Muscle of back (tissue), 11 donors: ENCODE data around the gene S100A3. TPM values are rescaled to one million over a fixed set of nuclear protein-coding genes. Genes with fewer than 3 reads are reported as not detected.
A peak's percentile ranks its signal among the peaks of the same experiment; 100 is the strongest.

ENCODE experiments used
- DNase-seq, 3 donors: peaks; one replicate each; pipeline versions ENCODE4 v3.0.0 to v3.0.0-alpha.2; 2013
- polyA plus RNA-seq, 10 donors: library from polyadenylated mRNA; unstranded; fragments of 120-200 nt; gene quantifications; one replicate each; pipeline ENCODE4 v1.2.1, GENCODE V29; 2013; ENCODE audit not compliant: insufficient read length in 10 of 10

S100A3 gene
- polyA plus RNA-seq, 10 donors: 0.35 to 1.2 (median 0.86) TPM; not detected in 2

GRCh38 chr1:153513023-153513422, 36.0 kb downstream of the S100A3 start:
- DNase-seq: no peak

DNA sequence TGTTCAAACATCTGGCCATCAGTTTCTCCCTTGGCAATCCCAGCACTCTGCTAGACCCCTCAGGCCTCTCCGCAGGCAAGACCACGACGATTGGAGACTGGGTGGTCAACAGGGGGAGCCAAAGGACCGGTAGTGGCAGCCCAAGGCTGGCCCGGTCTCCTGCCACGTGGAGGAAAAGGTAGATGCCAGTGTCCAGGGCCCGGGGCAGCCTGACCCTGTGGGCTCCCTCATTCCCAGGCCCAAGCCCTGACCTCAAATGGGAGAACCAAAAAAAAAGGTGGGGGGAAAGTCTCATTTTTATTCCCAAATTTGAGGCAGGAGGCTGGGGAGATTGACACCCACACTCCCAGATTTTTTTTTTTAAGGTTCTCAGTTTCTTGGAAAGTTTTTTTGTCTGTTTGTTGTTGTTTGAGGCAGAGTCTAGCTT, 38.1 kb downstream of the S100A3 start:
- peak; percentile 67 to 91 (median 85) for DNase-seq

DNA sequence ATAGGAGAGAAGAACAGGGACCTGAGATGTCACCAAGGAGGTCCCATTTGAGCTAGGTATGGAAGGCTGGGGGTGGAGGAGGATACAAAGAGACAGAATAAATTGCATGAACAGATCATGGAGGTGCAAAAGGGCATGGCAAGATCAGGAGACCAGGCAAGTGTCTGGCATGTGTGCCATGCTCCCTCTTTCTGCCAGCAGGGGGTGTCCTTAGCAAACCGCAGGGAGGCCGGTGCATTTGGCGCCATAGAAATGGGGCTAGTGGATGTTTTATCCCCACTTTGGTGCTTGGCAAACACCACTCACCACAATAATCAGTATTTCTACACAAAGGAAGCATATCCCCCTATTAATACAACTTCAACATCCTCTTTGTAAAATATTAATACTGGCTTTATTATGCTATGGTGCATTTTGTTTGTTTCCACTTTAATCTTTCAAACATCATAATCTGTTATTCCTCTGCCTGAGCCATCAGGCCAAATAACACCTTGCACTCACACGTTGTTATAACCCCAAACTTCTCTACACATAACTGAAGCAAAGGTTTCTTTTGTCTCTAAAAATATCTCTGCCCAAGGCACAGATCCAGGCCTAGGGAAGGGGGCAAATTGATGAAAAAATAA, 39.2 kb downstream of the S100A3 start:
- no peak for DNase-seq

DNA sequence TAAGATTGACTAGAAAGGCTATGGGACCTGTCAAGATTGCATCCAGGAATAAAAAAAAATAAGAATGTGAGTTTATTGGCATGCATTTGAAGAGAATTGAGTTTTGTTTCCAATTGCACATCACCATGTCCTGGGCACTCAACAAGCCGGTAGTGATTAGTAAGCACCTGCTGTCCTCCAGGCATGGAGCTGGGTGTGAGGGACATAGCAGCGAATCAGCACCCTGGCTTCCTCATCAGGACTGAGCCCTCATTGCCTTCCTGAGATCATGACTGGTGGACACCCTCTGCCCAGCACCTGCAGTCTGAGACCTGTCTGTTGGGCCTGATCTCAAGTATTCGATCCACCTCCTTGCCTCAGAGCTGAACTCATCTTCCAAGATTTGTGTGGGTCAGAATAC, 40.0 kb downstream of the S100A3 start:
- DNase-seq: no peak

- DNase-seq: no peak
Observed at GRCh38 chr1:153507926-153508583, 41.0 kb downstream of the S100A3 start.

GRCh38 chr1:153506831-153507413, 42.1 kb downstream of the S100A3 start:
- peak; percentile 92 to 94 (median 92) for DNase-seq

DNA sequence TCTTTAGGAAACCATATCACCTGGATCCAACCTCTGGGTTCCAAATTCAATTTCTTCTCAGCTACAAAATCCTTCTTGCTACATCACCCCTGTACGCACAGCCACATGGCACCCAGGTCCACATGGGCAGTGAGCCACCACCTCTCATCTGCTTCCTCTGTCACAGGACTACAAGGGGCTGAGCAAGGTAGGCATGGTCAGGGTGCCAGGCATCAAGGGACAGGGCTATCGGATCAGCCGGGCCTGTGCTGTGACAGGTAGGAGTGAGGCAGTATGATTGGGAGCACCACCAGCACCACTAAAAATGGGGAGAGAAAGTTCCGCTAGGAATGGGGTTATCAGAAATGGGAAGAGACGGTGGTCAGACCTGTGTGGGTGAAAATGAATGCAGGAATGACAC, 42.7 kb downstream of the S100A3 start:
- DNase-seq: no peak

DNA sequence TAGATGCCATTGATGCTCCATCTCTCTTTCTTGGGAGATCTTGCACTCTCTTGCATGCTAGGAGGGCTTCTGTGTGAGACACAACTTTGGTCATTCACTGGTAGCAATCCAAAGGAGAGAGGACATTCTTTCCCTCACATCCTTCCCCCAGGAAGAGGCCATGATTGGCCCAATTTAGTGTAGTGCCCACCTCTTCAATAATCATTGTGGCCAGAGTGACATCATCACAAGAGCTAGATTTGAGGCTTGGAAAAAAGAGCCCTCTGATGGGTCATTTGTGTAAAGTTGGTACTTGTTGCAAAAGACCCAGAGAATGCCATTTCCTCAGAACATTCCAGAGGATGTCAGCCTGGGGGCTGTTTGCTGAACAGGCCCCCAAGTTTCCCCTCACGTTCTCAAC, 43.5 kb downstream of the S100A3 start:
- DNase-seq: no peak

DNA sequence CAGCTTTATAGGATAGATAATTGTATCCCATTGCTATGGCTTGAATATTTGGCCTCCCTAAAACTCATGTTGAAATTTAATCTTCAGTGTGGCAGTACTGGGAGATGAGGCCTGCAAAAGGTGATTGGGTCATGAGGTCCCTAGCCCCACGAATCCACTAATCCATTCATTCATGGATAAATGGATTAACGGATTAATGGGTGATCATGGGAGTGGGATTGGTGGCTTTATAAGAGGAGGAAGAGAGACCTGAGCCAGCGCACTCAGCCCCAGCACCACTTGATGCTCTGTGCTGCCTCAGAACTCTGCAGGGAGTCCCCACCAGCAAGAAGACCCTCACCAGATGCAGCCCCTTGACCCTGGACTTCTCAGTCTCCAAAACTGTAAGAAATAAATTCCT, 45.3 kb downstream of the S100A3 start:
- DNase-seq: no peak

- no peak for DNase-seq
Observed at GRCh38 chr1:153498746-153499145, 50.3 kb downstream of the S100A3 start.

Other genes with a start within 250 kb of the S100A3 start
- under 1 TPM in 2 of 10 donors, not detected in 8; 0.25 to 0.26 TPM for gene PGLYRP3, start 236.3 kb downstream of the S100A3 start, polyA plus RNA-seq
- gene PGLYRP4, start 200.4 kb downstream of the S100A3 start, polyA plus RNA-seq: 1 to 10 TPM in 2 of 10 donors, not detected in 8; 1.1 to 1.7 TPM
- 10 to 100 TPM in 9 of 10 donors, 1 to 10 TPM in 1; 9.4 to 40.7 (median 25.4) TPM for gene S100A9, start 191.4 kb downstream of the S100A3 start, polyA plus RNA-seq
- 1 to 10 TPM in 6 of 10 donors, under 1 TPM in 3, not detected in 1; 0.26 to 4.9 (median 1.8) TPM for gene S100A12, start 173.6 kb downstream of the S100A3 start, polyA plus RNA-seq
- gene S100A8, start 158.2 kb downstream of the S100A3 start, polyA plus RNA-seq: 10 to 100 TPM in 8 of 10 donors, 1 to 10 TPM in 2; 4.7 to 37.0 (median 13.9) TPM
- gene S100A7A, start 132.7 kb downstream of the S100A3 start, polyA plus RNA-seq: not detected
- not detected for gene S100A7, start 88.6 kb downstream of the S100A3 start, polyA plus RNA-seq
- gene S100A6, start 13.3 kb downstream of the S100A3 start, polyA plus RNA-seq: 100 to 1,000 TPM; 159 to 322 (median 210) TPM
- under 1 TPM in 5 of 10 donors, not detected in 5; 0.23 to 0.65 (median 0.41) TPM for gene S100A5, start 8.3 kb downstream of the S100A3 start, polyA plus RNA-seq
- gene S100A4, start 3.5 kb downstream of the S100A3 start, polyA plus RNA-seq: 100 to 1,000 TPM; 162 to 254 (median 206) TPM
- gene S100A2, start 16.6 kb upstream of the S100A3 start, polyA plus RNA-seq: 10 to 100 TPM in 2 of 10 donors, 1 to 10 TPM in 6, under 1 TPM in 2; 0.35 to 11.4 (median 1.5) TPM
- gene S100A16, start 63.9 kb upstream of the S100A3 start, polyA plus RNA-seq: 10 to 100 TPM; 41.9 to 80.4 (median 56.6) TPM
- gene S100A14, start 67.1 kb upstream of the S100A3 start, polyA plus RNA-seq: 10 to 100 TPM in 2 of 10 donors, under 1 TPM in 6, not detected in 2; 0.22 to 51.2 (median 0.36) TPM
- gene S100A13, start 78.2 kb upstream of the S100A3 start, polyA plus RNA-seq: 10 to 100 TPM; 55.3 to 95.0 (median 78.7) TPM
- gene S100A1, start 79.2 kb upstream of the S100A3 start, polyA plus RNA-seq: 10 to 100 TPM in 5 of 10 donors, 1 to 10 TPM in 5; 2.6 to 16.6 (median 10.0) TPM
- 10 to 100 TPM; 77.9 to 97.5 (median 88.2) TPM for gene CHTOP, start 84.8 kb upstream of the S100A3 start, polyA plus RNA-seq
- gene SNAPIN, start 109.4 kb upstream of the S100A3 start, polyA plus RNA-seq: 10 to 100 TPM; 44.5 to 50.4 (median 46.6) TPM
- 100 to 1,000 TPM; 156 to 204 (median 167) TPM for gene ILF2, start 121.7 kb upstream of the S100A3 start, polyA plus RNA-seq
- gene NPR1, start 129.4 kb upstream of the S100A3 start, polyA plus RNA-seq: 10 to 100 TPM; 12.2 to 18.2 (median 15.0) TPM
- gene INTS3, start 178.8 kb upstream of the S100A3 start, polyA plus RNA-seq: 10 to 100 TPM; 31.4 to 60.0 (median 39.8) TPM
- 10 to 100 TPM; 17.9 to 32.7 (median 23.6) TPM for gene SLC27A3, start 226.1 kb upstream of the S100A3 start, polyA plus RNA-seq